BLaER1 (cell line): ENCODE data around the gene ELP2.

Experiments used
- H3K27ac ChIP-seq: shearing (Covaris generic); formaldehyde crosslinking; 2 replicates; pipeline ENCODE4 v1.8.1; 2022
- H3K27me3 ChIP-seq: shearing (Covaris generic); formaldehyde crosslinking; 2 replicates; pipeline ENCODE4 v1.8.1; 2022
- H3K36me3 ChIP-seq: shearing (Covaris generic); formaldehyde crosslinking; 2 replicates; pipeline ENCODE4 v1.8.1; 2022
- H3K4me1 ChIP-seq: shearing (Covaris generic); formaldehyde crosslinking; 2 replicates; pipeline ENCODE4 v1.8.1; 2022
- H3K4me2 ChIP-seq: shearing (Covaris generic); formaldehyde crosslinking; 2 replicates; pipeline ENCODE4 v1.8.1; 2022
- H3K4me3 ChIP-seq: shearing (Covaris generic); formaldehyde crosslinking; 2 replicates; pipeline ENCODE4 v1.8.1; 2022
- H3K9ac ChIP-seq: shearing (Covaris generic); formaldehyde crosslinking; 2 replicates; pipeline ENCODE4 v1.8.1; 2022
- H3K9me3 ChIP-seq: shearing (Covaris generic); formaldehyde crosslinking; 2 replicates; pipeline ENCODE4 v1.8.1; 2022
- H4K20me1 ChIP-seq: shearing (Covaris generic); formaldehyde crosslinking; 2 replicates; pipeline ENCODE4 v1.8.1; 2022
- Cebpa-rat ChIP-seq: shearing (Covaris generic); IDR thresholded peaks from 2 replicates; pipeline ENCODE4 v1.8.1; 2022

The ELP2 gene

DNA sequence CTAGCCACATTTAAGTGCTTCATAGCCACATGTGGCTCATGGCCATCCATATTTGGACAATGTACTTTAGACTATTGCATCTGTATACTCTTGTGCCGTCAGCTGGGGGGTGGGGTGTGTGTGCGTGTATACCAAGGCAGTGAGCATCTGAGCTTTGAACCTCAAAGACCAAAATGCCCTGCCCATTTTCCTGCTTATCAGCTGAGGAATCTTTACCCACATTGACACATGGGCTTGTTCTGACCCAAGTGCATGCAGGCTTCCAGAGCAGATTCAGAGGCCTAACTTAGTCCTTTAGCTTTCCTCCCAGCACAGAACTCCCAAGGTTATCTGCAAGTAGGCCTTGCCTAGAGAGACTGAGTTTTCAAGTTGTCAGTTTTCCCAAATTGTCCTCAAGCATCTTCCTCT is 46.5 kb downstream of the ELP2 start:
- H3K4me2 ChIP-seq: no peak overlapping the region
- H3K9ac ChIP-seq: no peak overlapping the region
- no peak overlapping the region for H3K27ac ChIP-seq
- no peaks in the 10 kb centered on the region for H3K9me3 ChIP-seq
- H3K4me3 ChIP-seq: no peak overlapping the region
- peaks cover 66% of the 10 kb centered on the region for H3K36me3 ChIP-seq
- H3K27me3 ChIP-seq: no peaks in the 10 kb centered on the region
- no peaks in the 10 kb centered on the region for H4K20me1 ChIP-seq
- no peaks in the 10 kb centered on the region; the same call in 1 of the 2 replicates for H3K4me1 ChIP-seq
- TF ChIP-seq Cebpa-rat: no peak

GRCh38 chr18:36176711-36177110 is 47.0 kb downstream of the ELP2 start:
- Histone ChIP-seq H3K36me3 (peaks cover 60% of the 10 kb centered on the region), H3K27me3 (no peaks in the 10 kb centered on the region), H3K9ac (no peak overlapping the region), H3K9me3 (no peaks in the 10 kb centered on the region), H3K4me1 (no peaks in the 10 kb centered on the region; the same call in 1 of the 2 replicates), H4K20me1 (no peaks in the 10 kb centered on the region; the same call in 1 of the 2 replicates), H3K4me3 (no peak overlapping the region), H3K4me2 (no peak overlapping the region), H3K27ac (no peak overlapping the region)
- no peak for TF ChIP-seq Cebpa-rat

- no peaks in the 10 kb centered on the region for H3K27me3 ChIP-seq
- no peak overlapping the region for H3K9ac ChIP-seq
- no peak overlapping the region for H3K4me3 ChIP-seq
- TF ChIP-seq Cebpa-rat: no peak
- no peaks in the 10 kb centered on the region; the same call in 1 of the 2 replicates for H4K20me1 ChIP-seq
- H3K4me2 ChIP-seq: no peak overlapping the region
- H3K27ac ChIP-seq: no peak overlapping the region
- H3K4me1 ChIP-seq: no peaks in the 10 kb centered on the region; the same call in 1 of the 2 replicates
- H3K36me3 ChIP-seq: peaks cover 48% of the 10 kb centered on the region
- H3K9me3 ChIP-seq: no peaks in the 10 kb centered on the region
Observed at GRCh38 chr18:36177913-36178312, 48.2 kb downstream of the ELP2 start.

GRCh38 chr18:36179562-36180355 is 50.1 kb downstream of the ELP2 start:
- no peak overlapping the region for H3K4me3 ChIP-seq
- no peak overlapping the region for H3K27ac ChIP-seq
- no peak for TF ChIP-seq Cebpa-rat
- H3K4me2 ChIP-seq: no peak overlapping the region
- H3K36me3 ChIP-seq: peaks cover 34% of the 10 kb centered on the region
- H3K9ac ChIP-seq: no peak overlapping the region
- H3K9me3 ChIP-seq: no peaks in the 10 kb centered on the region
- H3K27me3 ChIP-seq: no peaks in the 10 kb centered on the region
- no peaks in the 10 kb centered on the region; the same call in 1 of the 2 replicates for H4K20me1 ChIP-seq
- no peaks in the 10 kb centered on the region; the same call in 1 of the 2 replicates for H3K4me1 ChIP-seq

DNA sequence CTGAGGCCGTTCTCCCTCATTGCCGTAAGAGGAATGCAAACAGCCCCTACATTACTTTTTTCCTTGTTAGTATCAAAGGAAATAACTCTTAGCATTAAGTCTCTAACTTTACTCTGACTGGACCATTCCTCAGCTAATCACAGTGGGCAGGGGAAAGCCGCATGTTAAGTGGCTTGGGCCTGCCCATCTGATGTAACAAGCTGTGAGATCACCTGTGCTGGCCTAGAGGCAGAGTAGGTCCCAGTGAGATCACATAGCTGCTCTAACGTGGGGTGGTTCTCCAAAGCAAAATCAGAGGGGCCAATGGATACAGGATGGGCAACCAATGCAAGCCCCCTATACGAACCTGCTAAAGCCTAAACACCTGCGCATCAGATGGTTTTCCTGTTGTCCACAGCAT is 51.7 kb downstream of the ELP2 start:
- Histone ChIP-seq H3K27ac (no peak overlapping the region), H3K27me3 (peaks cover 9% of the 10 kb centered on the region)
- TF ChIP-seq Cebpa-rat: no peak

GRCh38 chr18:36181898-36182506 is 52.3 kb downstream of the ELP2 start:
- Histone ChIP-seq H3K27me3 (peaks cover 15% of the 10 kb centered on the region), H3K4me3 (no peak overlapping the region), H4K20me1 (no peaks in the 10 kb centered on the region; the same call in 1 of the 2 replicates), H3K4me2 (no peak overlapping the region), H3K27ac (no peak overlapping the region), H3K4me1 (peaks cover 6% of the 10 kb centered on the region), H3K36me3 (peaks cover 11% of the 10 kb centered on the region), H3K9me3 (no peaks in the 10 kb centered on the region), H3K9ac (no peak overlapping the region)
- TF ChIP-seq Cebpa-rat: no peak

More for the DNA sequence above, 51.7 kb downstream of the ELP2 start:
- Histone ChIP-seq H4K20me1 (no peaks in the 10 kb centered on the region; the same call in 1 of the 2 replicates), H3K4me3 (no peak overlapping the region), H3K4me2 (no peak overlapping the region), H3K4me1 (peaks cover under 1% of the 10 kb centered on the region; the same call in 1 of the 2 replicates), H3K9ac (no peak overlapping the region), H3K9me3 (no peaks in the 10 kb centered on the region), H3K36me3 (peaks cover 17% of the 10 kb centered on the region)

- no peak overlapping the region for H3K27ac ChIP-seq
- H3K27me3 ChIP-seq: peaks cover 25% of the 10 kb centered on the region
- H3K9me3 ChIP-seq: no peaks in the 10 kb centered on the region
- no peak overlapping the region for H3K4me2 ChIP-seq
- peaks cover 3% of the 10 kb centered on the region; the same call in 1 of the 2 replicates for H3K36me3 ChIP-seq
- no peak for TF ChIP-seq Cebpa-rat
- H4K20me1 ChIP-seq: no peaks in the 10 kb centered on the region; the same call in 1 of the 2 replicates
- no peak overlapping the region for H3K4me3 ChIP-seq
- no peak overlapping the region for H3K9ac ChIP-seq
- H3K4me1 ChIP-seq: peaks cover 16% of the 10 kb centered on the region
Observed at GRCh38 chr18:36183033-36183432, 53.3 kb downstream of the ELP2 start.

DNA sequence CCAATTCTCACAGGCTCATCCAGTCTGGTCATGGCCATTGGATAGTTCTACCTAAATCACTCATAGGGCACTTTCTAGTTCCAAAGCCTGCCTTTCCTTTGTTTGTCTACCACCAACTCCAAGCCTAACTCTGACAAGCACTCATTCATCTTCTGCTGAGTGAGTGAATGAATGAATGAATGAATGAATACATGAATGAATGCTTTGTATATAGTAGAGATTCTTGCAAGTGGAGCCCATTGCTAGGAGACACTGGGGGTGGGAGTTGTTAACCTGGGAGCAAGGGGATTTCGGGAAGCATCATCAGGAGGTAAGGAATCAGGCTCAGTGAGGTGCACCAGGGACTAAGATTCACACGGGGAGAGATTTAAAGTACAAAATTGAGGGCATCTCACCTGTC is 54.3 kb downstream of the ELP2 start:
- no peak for TF ChIP-seq Cebpa-rat
- no peak overlapping the region for H3K4me2 ChIP-seq

DNA sequence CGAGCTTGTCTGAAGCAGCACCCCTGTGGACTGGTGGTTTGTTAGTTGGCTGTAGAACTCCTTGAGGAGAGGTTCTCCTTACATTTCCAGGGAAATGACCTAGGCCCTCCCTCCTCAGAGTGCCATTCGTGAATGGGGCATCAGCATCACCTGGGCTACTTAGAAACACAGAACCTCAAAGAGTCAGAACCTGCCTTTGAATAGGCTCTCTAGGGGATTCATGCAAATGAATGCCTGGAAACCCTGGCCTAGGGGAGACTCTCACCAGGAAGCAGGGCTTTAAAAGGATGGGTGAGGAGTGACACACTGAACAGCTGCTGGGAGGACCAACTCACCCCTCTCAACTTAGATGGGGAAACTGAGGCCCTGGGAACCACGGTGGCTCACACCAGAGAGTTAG is 55.5 kb downstream of the ELP2 start:
- Histone ChIP-seq H4K20me1 (no peaks in the 10 kb centered on the region; the same call in 1 of the 2 replicates), H3K9me3 (no peaks in the 10 kb centered on the region), H3K4me1 (peaks cover 16% of the 10 kb centered on the region), H3K4me3 (no peak overlapping the region), H3K4me2 (no peak overlapping the region), H3K27ac (no peak overlapping the region), H3K27me3 (peaks cover 43% of the 10 kb centered on the region), H3K9ac (no peak overlapping the region), H3K36me3 (no peaks in the 10 kb centered on the region)
- TF ChIP-seq Cebpa-rat: no peak

More for the DNA sequence above, 54.3 kb downstream of the ELP2 start:
- no peaks in the 10 kb centered on the region for H3K9me3 ChIP-seq
- H3K27ac ChIP-seq: no peak overlapping the region
- no peak overlapping the region for H3K4me3 ChIP-seq
- H3K4me1 ChIP-seq: peaks cover 16% of the 10 kb centered on the region
- H3K36me3 ChIP-seq: no peaks in the 10 kb centered on the region
- no peak overlapping the region for H3K9ac ChIP-seq
- peaks cover 34% of the 10 kb centered on the region for H3K27me3 ChIP-seq
- H4K20me1 ChIP-seq: no peaks in the 10 kb centered on the region; the same call in 1 of the 2 replicates

- no peak for TF ChIP-seq Cebpa-rat
- Histone ChIP-seq H3K4me1 (peaks cover 16% of the 10 kb centered on the region), H3K36me3 (no peaks in the 10 kb centered on the region), H3K9me3 (no peaks in the 10 kb centered on the region), H4K20me1 (no peaks in the 10 kb centered on the region; the same call in 1 of the 2 replicates), H3K4me2 (no peak overlapping the region), H3K9ac (no peak overlapping the region), H3K4me3 (no peak overlapping the region), H3K27me3 (peaks cover 43% of the 10 kb centered on the region), H3K27ac (no peak overlapping the region)
Observed at GRCh38 chr18:36185901-36186460, 56.3 kb downstream of the ELP2 start.
